Gastrocnemius medialis (tissue), 4 donors: ENCODE measurements around the gene PTGES.

Source experiments
- POLR2A ChIP-seq, 2 donors: fragments of 450-650 bp; IDR thresholded peaks; one replicate each; pipeline ENCODE4 v1.6.1; 2017; ENCODE audit warnings: antibody characterized with exemption in 2 of 2, mild to moderate bottlenecking in 2 of 2, moderate library complexity in 2 of 2
- TF ChIP-seq, protein P1 (sequence below), 5 experiments: fragments of 450-650 bp in 3 of 5; fragments of 200-600 bp in 2 of 5; sonication (generic) in 2 of 5; IDR thresholded peaks in 4 of 5; conservative IDR thresholded peaks in 1 of 5; 1 replicate in 4 of 5; 2 replicates in 1 of 5; pipeline ENCODE4 v1.5.1; 2016 to 2019; ENCODE audit warnings: antibody characterized with exemption in 5 of 5, mild to moderate bottlenecking in 3 of 5, moderate library complexity in 3 of 5

DNA sequence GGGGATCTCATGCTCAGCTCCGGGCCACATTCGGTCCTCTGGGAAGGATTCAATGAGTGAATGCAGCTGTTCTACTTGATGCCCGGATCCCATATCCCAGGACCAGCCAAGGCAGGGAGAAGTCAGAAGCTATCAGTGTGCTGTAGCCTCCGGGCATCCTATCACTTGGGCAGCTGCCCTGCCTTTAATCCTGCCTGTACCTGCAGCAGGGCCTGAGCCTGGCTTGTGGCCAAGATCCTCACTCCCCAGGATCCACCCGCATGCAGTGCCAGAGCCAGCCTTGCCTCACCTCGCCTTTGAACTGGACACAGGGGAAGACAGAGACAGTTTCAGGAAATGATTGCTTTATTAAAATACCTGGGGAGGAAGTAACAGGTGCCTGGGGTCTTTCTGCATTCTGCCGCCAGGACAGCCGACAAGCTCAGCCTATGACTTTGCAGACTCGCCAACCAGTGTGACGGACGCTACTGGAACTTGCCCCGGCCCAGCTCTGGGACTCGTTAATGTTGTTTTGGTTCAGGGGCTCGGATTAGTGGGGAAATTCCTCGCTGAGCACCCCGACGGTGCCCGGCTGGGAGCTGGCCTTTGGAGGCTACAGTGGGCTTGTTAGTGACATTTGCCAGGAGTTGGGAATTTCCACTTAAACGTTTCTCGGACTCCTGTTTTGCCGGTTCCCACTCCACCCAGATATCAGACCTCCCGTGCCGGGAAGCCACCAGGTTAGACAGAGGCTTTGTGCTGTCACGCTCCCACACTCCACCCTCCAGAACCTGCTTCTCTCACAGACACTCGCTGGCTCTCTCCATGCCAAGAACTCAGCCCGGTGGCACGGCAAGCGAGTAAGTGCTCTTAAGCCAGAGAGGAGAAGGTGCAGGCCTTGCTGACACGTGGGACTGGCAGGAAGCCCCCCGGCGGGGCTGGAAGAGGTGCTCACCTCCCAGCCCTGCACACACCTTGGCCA, 721 bp downstream of the PTGES start:
- no peak for TF ChIP-seq POLR2A (IDR thresholded peaks at IDR 0.05)
- TF ChIP-seq, protein P1, sequence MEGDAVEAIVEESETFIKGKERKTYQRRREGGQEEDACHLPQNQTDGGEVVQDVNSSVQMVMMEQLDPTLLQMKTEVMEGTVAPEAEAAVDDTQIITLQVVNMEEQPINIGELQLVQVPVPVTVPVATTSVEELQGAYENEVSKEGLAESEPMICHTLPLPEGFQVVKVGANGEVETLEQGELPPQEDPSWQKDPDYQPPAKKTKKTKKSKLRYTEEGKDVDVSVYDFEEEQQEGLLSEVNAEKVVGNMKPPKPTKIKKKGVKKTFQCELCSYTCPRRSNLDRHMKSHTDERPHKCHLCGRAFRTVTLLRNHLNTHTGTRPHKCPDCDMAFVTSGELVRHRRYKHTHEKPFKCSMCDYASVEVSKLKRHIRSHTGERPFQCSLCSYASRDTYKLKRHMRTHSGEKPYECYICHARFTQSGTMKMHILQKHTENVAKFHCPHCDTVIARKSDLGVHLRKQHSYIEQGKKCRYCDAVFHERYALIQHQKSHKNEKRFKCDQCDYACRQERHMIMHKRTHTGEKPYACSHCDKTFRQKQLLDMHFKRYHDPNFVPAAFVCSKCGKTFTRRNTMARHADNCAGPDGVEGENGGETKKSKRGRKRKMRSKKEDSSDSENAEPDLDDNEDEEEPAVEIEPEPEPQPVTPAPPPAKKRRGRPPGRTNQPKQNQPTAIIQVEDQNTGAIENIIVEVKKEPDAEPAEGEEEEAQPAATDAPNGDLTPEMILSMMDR (IDR thresholded peaks at IDR 0.05 in 4 of 5, conservative IDR thresholded peaks at IDR 0.05 in 1 of 5) = no peak
